NT2/D1 (cell line): Measurements from ENCODE around the gene AHDC1.

Experiments used
- YY1 ChIP-seq: IDR thresholded peaks from 2 replicates; pipeline ENCODE4 v1.6.1; 2011; ENCODE audit not compliant: insufficient read length, insufficient read depth
- ZNF274 ChIP-seq: IDR thresholded peaks from 2 replicates; pipeline ENCODE4 v1.6.1; 2011; ENCODE audit warnings: mild to moderate bottlenecking, low read depth, low read length

DNA sequence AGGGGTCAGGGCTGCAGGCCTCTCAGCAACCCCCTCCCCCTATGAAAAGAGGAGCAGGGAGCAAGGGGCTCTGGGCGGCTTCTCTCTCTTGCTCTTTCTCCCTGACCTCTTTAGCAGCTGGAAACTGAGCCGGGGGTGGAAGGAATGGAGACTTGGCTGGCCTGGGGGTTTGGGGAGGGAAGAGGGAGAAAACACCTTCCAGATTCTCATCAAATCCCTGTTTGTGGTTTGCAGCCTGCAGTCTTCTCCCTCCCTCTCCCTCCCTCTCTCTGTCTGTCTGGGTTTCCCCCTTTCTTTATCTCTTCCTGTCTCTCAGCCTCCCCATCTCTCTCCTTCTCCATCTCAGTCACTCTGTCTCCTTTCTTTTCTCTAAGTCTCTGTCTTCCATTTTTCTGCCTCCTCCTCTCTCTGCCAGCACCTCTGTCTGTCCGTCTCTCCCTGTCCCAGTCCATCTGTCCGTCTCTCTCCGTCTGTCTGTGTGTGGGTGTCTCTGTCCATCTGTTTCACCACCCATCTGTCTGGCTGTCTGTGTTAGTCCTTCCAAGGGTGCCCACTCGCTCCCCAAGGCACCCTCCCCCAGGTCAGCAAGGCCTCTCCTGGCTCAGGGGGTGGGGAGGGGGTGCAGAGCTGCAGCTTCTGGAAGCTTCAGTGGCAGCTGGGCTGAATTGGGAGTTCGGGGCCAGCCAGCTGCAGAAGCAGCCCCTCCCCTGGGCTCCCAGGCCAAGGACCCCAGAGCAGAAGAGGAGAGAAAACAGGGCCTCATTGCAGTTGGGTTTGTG, 6.2 kb downstream of the AHDC1 start:
- no peak for TF ChIP-seq ZNF274
- no peak for TF ChIP-seq YY1
